Esophagus muscularis mucosa (tissue), 3 donors: ENCODE data around the gene TMCO4.
"Not testable (repeated sequence)": the region's sequence is repeated elsewhere in the genome, so short reads cannot be mapped to it uniquely, and the experiment has no call there.

Experiments
- POLR2A ChIP-seq: fragments of 450-650 bp; IDR thresholded peaks from one replicate; pipeline ENCODE4 v1.6.1; 2017; ENCODE audit warnings: antibody characterized with exemption, moderate library complexity, mild to moderate bottlenecking, low read depth
- POLR2AphosphoS5 ChIP-seq, 2 donors: sonication (generic); formaldehyde crosslinking; IDR thresholded peaks; one replicate each; pipeline ENCODE4 v1.6.1; 2017; ENCODE audit warnings: antibody characterized with exemption in 2 of 2
- TF ChIP-seq, protein P1 (sequence below), 3 experiments: fragments of 200-600 bp in 2 of 3; fragments of 450-650 bp in 1 of 3; sonication (generic) in 2 of 3; IDR thresholded peaks; one replicate each; pipeline ENCODE4 v1.5.1; 2017 to 2019; ENCODE audit warnings: antibody characterized with exemption in 3 of 3, mild to moderate bottlenecking in 2 of 3, moderate library complexity in 1 of 3

DNA sequence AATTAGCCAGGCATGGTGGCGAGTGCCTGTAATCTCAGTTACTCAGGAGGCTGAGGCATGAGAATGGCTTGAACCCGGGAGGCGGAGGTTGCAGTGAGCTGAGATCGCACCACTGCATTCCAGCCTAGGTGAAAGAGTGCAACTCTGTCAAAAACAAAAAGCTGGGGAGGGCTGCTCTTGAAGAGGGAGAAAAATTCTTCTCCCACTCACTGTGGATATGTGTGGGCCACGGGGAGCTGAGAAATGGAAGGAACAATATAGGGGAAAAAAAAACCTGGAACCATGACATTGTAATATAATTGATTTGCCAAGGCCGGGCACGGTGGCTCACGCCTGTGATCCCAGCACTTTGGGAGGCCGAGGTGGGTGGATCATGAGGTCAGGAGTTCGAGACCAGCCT, 163.0 kb downstream of the TMCO4 start:
- TF ChIP-seq, protein P1, sequence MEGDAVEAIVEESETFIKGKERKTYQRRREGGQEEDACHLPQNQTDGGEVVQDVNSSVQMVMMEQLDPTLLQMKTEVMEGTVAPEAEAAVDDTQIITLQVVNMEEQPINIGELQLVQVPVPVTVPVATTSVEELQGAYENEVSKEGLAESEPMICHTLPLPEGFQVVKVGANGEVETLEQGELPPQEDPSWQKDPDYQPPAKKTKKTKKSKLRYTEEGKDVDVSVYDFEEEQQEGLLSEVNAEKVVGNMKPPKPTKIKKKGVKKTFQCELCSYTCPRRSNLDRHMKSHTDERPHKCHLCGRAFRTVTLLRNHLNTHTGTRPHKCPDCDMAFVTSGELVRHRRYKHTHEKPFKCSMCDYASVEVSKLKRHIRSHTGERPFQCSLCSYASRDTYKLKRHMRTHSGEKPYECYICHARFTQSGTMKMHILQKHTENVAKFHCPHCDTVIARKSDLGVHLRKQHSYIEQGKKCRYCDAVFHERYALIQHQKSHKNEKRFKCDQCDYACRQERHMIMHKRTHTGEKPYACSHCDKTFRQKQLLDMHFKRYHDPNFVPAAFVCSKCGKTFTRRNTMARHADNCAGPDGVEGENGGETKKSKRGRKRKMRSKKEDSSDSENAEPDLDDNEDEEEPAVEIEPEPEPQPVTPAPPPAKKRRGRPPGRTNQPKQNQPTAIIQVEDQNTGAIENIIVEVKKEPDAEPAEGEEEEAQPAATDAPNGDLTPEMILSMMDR (IDR thresholded peaks at IDR 0.05), result not testable (repeated sequence)
- TF ChIP-seq POLR2AphosphoS5 (IDR thresholded peaks at IDR 0.05); POLR2A: not testable (repeated sequence)
